Left kidney (tissue), 2 donors: ENCODE data around the gene LSAMP. TPM values are rescaled to one million over a fixed set of nuclear protein-coding genes. Genes with fewer than 3 reads are reported as not detected.
"Not testable (repeated sequence)": the region's sequence is repeated elsewhere in the genome, so short reads cannot be mapped to it uniquely, and the experiment has no call there.

Experiments used
- DNase-seq: peaks from one replicate; pipeline ENCODE4 v3.0.0-alpha.2; 2013
- polyA plus RNA-seq: library from polyadenylated mRNA; unstranded; fragments of 120-200 nt; gene quantifications from one replicate; pipeline ENCODE4 v1.2.1, GENCODE V29; 2013; ENCODE audit not compliant: insufficient read length

Gene LSAMP
- polyA plus RNA-seq, 1 donor: 14.2 TPM

DNA sequence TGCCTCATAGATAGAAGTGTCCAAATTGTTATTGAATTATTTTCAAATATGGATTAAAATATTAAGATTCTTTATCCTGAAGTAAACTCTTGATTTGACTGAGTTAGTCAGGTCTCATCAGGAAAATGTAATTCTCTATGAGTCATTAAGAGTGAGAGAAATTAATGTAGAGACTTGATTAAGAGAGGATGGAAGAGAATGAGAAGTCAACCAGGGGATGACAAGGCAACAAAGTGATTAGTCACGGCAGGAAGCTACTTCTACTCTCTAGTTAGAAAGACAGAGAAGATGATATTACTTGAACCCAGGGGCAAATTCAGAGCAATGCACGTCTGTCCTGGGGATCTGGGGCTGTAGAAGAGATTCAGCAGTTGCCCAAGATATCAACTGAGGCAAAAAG lies 202.5 kb downstream of the LSAMP start:
- DNase-seq: no peak

DNA sequence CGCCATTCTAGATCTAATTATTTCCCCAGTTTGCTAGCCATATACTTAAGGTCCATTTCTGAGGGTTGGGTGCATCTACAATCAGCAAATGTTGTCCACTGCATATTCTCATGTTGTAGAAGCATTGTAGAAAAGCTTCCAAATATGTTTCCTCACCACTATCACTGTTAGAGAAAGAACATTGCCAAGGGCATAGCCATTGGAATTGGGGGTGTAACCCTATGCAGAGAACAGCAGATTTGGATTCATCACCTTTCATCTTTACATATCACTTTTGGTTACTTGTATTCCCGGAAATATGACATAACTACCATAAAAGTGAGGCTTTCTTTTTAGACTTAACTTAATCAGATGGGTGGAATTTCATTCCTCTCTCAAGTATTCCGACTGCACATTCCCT lies 203.6 kb downstream of the LSAMP start:
- DNase-seq: no peak

DNA sequence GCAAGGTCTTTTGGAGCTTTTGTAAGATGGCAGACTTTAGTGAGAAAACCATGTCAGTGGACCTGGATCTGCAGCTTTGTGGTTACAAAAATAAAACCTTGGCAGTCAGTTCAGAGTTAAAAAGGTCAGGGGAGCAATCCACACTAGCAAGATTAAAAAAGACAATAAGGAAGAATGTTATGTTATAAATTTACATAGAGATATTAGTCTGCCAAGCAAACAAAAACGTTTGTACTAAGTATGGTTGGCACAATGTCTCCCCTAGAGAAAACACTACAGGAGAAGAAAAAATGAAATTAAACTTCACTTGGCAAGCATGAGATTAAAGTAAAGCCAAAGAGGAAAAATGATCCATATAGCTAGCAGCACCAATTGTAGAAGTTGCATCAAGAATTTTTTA lies 205.0 kb downstream of the LSAMP start:
- DNase-seq: no peak

DNA sequence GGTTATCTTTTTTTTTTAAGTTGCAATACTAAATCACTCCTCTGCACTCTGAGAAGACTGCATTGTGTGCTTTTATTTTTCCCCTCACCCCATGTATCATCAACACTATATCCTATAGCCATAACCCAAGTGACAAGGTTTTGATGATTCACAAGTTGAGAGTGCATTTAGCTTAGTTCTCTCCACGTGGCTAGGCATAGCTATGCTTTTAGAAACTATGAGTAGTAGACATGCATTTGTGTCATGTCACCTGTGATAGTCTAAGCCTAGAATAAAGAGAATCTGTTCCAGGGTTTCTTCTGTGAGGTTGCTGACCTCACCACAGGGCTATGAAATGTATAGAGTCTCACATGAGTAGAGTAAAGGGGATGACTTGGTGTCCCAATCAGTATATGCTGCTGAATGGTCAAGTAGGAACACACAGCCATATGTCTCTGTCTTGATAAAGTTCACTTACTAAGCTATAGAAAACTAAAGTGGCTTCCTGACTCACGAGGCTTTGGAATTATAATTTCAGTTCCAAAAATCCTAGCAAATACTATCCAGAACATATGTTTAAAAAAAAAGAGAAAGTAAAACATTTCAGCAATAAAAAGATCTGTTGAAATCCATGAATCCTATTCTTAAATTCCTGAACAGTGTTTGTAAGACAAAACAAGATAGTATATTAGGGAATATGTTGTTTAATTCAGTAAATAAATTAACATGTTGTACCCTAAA lies 206.3 kb downstream of the LSAMP start:
- DNase-seq: no peak

DNA sequence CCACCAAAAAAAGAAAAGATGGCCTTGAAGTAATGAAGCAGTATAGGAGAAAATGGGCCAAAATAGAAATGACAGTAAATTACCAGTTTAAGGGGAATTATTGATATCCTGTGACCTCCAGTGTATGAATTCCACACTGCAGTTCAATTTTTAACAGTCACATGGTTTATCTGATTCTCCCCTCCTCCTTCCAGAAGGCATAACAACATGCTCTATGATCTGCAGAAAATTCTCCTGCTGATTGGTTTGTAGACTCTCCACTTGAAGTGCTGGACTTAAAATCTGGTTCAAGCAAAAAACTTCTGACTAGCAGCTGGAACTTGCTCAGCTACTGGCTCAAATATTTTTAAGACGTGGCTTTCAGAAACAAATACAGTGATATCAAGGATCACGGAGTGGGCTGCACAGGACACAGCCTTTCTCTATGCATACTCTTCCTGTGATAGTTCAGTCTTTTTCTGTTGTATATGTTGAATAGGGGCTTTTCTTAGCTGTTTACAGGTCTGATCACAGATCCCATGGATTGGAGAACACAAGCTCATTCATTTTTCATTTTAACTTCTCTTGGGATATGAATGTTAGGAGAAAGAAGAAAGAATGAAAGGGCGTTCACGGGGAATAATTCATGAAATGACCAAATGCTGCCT lies 211.5 kb downstream of the LSAMP start:
- DNase-seq: no peak

DNA sequence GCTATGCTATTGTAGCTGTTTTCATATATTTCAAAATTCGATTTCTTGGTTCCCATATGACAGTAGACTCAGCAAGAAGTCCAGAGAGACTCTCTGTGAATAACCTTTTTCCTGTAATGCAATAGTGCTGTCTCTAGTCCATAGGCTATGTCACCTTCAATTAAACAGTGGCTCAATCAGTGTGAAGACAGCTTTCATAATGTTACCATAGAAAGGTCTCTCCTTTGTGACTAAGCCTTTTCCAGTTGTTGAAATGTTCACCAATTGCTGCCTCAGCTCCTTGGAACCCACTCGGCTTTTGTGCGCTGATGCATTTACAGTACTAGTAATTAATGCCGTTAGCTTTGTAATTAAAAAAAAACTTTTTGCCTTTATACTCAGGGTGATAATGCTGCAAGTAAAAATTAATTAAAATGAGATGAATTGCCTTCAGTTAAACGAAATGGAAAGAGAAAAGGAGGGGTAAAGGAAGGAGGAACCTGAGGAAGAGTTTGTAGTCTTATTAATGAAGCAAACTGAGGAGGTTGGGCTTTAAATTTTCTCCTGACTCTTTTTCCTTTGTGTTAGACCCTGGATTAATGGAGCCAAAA lies 214.8 kb downstream of the LSAMP start:
- DNase-seq: no peak

DNA sequence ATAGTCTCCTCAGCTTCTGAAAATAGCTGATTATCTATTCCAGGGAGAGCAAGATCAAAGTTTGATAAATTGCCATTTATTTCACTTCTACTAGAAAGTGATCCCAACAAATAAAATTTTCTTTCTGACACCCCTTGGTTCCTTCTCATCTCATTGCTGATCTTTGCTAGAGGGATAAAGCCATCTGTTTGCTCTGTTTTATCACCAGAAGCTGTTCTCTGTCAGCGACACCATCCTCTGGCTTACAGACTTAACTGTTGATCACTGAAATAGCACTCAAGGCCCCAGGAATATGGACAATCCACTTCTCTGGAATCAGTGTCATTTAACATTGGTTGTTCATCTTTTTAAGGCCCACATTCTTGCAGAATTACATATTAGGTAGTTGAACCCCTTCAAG lies 219.0 kb downstream of the LSAMP start:
- no peak for DNase-seq

DNA sequence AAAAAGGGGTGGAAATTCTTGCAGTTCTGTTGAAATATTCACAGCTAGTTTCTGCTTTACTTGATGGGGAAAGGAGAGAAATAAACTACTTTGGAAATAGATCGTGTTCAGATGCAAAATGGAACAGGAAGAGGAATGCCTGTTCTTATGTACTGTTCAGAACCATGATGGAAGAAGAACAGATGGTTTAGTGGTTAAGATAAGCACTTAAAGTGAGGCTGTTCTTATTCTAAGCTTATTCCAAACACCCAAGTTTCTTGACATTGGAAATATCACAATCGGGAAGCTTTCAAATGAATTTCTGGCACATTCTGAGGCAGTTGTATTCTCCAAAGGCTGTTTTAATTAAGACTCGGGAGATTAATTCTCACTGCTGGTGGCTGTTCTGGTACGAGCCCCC lies 228.5 kb downstream of the LSAMP start:
- no peak for DNase-seq

DNA sequence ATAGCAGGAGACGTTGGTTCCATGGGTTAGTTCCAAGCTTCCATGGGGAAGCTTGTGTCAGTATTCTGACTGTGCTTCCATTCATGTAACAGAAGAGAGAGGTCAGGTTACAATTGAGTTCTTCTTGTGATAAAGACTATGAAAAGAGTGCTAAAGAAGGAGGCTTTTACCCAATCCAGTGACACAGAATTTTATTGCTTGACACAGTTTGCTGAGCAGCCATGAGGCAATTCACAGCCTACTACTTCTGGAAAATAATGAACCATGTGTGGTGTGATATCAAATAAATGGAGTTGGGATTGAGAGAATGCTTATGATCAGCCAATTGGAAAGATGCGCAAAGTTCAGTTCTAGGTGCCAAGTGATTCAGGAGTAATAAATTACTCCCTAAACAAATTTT lies 233.4 kb downstream of the LSAMP start:
- DNase-seq: no peak

DNA sequence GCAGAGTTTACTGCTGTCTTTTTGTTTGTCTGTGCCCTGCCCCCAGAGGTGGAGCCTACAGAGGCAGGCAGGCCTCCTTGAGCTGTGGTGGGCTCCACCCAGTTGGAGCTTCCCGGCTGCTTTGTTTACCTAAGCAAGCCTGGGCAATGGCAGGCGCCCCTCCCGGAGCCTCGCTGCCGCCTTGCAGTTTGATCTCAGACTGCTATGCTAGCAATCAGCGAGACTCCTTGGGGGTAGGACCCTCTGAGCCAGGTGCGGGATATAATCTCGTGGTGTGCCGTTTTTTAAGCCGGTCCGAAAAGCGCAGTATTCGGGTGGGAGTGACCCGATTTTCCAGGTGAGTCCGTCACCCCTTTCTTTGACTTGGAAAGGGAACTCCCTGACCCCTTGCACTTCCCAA lies 236.5 kb downstream of the LSAMP start:
- not testable (repeated sequence) for DNase-seq

DNA sequence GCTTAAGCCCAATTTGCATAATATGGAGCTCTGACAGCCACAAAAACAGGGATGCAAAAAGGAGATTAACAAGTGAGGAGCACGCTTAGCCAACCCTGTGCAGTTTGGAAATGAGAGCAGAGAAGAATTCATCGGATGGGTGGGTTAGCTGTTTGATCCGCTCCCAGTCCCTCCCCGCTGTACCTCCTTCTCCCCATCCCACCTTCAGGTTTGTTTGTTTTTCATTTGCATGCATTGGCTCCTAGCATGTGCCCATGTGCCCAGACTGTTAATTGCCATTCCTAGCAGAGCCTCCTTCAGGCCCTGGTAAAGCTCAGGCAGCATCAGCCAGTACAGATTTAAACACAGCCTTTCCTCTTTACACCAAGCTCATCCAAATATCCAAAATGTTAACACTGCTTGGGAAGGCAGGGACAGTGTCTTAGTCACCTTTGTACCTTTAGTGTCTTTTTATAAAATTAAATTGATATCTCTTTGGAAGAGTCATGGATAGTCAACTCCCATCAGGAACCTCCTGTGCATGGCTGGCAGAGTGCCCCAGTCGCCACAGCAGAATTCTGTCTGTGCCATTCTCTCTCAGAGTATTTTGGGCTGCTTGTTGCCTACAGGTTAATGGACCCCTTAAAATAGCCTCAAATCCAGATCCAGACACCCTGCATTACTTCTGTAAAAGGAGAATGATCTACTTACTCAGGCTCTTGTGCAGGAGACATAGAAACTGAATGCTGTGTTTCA lies 244.2 kb downstream of the LSAMP start:
- DNase-seq: no peak

DNA sequence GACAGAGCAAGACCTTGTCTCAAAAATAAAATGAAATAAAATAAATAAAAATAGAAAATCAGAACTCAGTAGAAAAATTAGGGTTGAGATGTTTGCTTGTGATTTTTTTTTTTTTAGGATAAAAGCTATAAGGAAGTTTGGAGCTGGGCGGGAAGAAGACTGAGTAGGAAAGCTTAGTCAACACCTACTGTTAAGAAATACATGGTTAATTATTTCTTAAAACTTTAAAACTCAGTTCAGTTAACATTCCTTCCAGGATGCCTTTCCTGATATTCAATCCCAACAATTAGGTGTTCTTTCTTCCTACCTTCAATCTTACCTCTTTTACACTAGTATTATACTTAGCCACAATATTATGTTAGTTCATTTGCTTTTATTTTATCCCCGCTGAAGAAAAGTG lies 246.2 kb downstream of the LSAMP start:
- no peak for DNase-seq

DNA sequence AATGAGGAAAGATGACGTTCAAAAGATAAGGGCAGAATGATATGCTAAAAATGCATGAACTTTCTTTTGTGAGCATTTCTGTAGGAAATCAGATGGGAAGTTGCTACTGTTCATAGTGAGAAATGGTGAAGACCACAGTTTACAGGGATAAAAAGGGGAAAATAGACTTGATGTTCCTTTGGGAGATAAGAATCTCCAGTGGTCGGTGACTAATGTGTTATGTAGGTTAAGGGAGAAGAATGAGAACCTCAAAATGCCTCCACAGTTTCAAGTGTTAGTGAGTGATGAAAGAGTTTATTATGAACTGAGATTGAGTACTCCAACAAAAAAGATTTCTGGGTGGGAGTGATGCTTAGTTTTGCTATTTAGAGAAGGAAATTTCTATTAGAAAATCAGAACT lies 247.2 kb downstream of the LSAMP start:
- no peak for DNase-seq

DNA sequence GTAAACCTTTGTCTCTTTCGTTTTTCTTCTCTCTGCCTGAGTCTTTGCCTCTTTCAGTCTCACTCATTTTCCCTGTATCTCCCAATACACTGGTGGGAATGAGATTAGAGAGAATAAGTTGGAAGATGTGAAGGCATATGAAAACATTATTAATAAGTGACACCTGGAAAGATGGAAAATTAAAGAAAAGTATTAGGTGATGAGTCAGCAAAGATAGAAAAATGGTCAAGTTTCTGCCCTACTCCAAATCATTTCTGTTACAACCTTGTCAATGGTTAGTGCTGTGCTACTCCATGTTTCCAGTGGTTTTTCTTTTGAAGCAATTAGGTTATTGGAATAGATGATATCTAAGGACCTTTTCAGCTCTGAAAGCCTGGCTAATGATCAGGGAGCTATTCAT lies 252.8 kb downstream of the LSAMP start:
- DNase-seq: no peak

DNA sequence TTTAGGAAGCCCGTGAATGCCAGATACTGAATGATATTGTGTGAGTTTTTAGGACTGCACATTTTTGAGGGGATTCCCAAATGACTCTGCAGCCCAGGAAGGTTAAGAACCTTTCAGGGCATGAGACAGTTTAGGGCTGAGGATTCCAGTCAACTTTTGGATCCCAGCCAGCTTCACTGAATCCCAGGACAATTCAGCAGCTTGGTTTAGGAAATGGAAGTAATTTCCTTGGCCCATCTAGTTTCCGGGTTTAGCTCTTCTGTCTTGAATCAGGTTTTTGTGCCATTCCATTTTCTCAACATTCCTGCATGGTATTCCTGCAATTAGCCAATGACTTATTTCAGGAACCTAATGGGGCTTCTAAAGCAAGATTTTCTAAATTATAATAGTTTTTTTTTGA lies 253.9 kb downstream of the LSAMP start:
- no peak for DNase-seq

DNA sequence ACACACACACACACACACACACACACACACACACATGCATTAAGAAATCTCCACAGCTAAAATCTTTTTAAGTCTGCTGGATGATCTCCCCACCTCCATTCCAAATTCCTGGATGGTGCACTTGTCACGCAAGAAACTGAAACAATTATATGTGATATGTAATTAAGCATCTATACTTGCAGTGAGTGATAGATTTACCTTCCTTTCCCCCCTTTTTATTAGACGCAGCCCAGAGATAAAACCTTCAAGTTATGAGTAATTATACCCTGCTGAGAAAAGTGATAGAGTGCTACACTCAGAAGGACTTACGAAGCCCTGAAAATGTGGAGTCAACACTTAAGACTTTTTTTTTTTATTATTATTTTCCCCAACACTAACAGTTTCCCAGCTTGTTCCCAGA lies 255.2 kb downstream of the LSAMP start:
- DNase-seq: no peak

DNA sequence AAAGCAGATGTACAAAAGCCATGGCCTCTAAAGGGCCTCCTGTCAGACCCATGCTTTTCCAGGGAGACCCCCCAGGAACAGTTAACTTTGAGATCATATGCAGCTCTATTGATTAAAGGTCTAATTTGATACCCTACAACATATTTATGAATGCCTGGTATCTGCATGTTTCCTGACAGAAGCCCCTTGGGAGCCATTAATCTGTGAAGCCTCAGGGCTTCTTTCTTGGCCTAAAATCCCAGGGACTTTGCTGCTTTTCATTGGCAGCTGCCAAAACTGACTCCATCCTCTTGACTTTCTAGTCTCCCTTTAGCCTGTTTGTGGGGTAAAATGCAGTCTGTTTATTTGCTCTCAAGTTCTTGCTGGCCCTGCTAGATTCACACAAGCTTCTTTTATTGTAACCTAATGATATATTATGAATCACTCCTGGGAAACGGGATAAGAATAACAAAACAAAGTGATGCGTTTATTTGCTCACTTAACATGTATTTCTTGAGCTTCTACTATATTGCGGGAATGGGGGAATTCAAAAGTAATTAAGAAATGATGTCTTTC lies 257.0 kb downstream of the LSAMP start:
- no peak for DNase-seq

DNA sequence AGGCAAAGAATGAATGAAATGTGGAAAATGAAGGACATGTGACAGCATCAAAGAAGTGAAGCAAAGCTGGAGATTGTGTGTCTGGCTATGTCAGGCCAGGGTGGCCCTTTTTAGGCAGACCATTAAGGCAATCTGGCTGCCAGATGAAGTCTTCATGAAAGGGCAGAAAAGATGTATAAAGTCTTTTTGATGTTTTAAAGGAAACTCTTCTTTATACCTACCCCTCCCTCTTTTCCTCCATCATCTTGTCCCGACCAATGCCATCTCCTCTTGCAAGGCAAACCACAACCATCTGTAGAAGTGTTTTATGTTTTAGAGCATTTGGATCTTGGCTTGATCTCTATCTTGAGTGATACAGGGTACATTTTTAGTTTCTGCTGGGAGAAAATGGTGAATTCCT lies 259.2 kb downstream of the LSAMP start:
- no peak for DNase-seq

DNA sequence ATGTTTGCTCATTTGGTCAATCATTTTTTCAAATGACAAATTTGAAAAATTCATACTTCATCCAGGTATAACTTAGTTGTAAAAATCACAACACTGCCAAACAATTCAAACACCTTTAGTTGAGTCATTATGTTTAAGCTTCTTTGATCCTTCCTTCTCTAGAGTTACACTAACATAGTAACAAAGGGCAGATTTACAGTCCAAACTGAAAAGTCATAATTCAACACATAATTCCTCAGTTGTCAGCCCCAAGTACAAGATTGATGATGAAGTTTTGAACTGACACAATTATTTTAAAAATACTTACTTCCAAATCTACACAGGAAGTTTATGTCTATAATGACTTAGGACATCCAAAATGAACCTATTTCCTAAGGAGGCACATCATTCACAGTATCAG lies 264.1 kb downstream of the LSAMP start:
- DNase-seq: no peak

DNA sequence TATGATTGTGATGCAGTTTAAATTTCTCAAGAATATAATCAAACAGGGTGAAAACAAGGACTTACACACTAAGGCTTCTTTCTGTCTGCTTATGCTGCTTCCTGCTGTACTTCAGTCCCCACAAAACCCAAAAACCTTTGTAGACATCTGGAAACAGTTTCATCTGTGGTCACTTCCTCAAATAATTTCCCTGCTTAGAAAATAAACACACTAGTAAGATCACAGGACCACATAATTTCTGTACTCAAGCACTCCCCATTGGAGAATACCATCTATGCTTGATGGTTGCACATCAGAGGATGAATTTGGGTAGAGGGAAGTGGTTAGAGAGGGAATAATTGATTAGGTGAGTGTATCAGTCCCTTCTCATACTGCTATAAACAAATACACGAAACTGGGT lies 266.2 kb downstream of the LSAMP start:
- no peak for DNase-seq

DNA sequence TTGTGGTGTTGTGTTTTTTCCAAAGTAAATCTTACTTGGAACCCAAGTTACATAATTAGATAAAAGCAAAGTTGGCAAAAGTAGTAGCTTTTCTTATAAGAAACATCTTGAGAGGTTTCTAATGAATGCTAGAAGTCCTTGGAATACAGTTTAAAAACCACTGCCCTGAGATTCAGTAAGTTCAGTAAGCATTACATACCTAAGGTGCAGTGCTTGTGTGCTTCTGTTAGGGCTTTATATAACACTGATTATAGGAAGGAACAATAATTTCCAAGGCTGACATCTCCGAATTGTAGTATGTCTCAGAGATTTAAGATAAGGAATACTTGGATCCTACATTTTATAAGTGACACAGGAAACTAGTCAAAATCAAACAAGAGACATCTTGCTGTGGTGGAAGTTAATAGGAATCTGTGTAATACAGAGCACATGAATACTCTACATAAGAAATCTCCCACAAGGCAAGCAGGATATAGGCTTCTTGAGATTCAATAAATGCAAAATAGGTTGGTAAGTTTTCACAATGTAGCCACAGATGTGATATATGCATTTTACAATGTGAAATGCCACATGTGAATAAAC lies 268.2 kb downstream of the LSAMP start:
- no peak for DNase-seq

DNA sequence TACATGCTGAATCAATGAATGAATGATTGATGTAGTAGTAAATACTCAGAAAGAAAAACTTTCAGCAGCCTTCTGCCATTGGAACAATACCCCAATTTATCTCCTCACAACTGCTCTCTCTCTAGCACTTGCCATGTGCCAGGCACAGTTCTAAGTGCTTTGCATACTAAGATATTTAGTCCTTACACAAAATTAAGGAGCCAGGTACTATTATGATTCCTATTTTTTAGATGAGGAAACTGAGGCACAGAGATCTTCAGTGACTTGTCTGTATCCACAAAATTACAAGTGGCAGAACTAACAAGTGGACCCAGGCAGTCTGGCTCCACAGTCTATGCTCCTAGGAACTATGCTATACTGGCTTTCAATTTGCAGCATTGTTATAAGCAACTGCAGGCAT lies 279.2 kb downstream of the LSAMP start:
- no peak for DNase-seq

DNA sequence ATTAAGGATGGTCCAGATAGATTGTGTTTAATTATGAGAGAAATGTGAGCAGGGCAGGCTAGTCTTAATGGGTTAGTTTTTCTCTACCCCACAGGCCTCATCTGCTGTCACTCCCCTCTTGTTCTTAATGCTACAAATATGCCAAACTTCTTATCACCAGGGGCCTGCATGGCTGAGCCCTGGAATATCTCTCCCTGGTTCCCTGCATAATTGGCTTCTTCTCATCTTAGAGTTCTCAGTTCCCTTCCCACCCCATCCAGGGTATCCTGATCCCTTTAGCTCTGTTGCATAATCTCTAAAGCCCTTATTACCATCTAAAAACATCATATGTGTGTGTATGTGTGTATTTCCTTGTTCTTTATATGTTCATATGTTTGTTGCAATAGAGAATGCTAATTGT lies 279.6 kb downstream of the LSAMP start:
- DNase-seq: no peak
